NB4 (cell line): ENCODE results near the gene HOTAIR.

Source experiments
- DNase-seq: peaks from one replicate; pipeline ENCODE4 v3.0.0; 2010; ENCODE audit warnings: low read depth
- H3K4me3 ChIP-seq: one replicate; pipeline ENCODE4 v1.5.1; 2011; ENCODE audit warnings: mild to moderate bottlenecking, low read depth, low read length, moderate library complexity
- MYC ChIP-seq: IDR thresholded peaks from 2 replicates; pipeline ENCODE4 v1.6.1; 2011; ENCODE audit warnings: low read depth, low read length
- POLR2A ChIP-seq: IDR thresholded peaks from 2 replicates; pipeline ENCODE4 v1.6.1; 2011; ENCODE audit warnings: mild to moderate bottlenecking; ENCODE audit not compliant: insufficient read length; ENCODE audit errors: extremely low read depth
- TF ChIP-seq, protein P1 (sequence below): IDR thresholded peaks from one replicate; pipeline ENCODE4 v1.5.1; 2012; ENCODE audit warnings: low read depth, low read length
- TF ChIP-seq, protein P2 (sequence below): IDR thresholded peaks from 2 replicates; pipeline ENCODE4 v1.6.1; 2011; ENCODE audit warnings: low read depth, low read length

HOTAIR gene

DNA sequence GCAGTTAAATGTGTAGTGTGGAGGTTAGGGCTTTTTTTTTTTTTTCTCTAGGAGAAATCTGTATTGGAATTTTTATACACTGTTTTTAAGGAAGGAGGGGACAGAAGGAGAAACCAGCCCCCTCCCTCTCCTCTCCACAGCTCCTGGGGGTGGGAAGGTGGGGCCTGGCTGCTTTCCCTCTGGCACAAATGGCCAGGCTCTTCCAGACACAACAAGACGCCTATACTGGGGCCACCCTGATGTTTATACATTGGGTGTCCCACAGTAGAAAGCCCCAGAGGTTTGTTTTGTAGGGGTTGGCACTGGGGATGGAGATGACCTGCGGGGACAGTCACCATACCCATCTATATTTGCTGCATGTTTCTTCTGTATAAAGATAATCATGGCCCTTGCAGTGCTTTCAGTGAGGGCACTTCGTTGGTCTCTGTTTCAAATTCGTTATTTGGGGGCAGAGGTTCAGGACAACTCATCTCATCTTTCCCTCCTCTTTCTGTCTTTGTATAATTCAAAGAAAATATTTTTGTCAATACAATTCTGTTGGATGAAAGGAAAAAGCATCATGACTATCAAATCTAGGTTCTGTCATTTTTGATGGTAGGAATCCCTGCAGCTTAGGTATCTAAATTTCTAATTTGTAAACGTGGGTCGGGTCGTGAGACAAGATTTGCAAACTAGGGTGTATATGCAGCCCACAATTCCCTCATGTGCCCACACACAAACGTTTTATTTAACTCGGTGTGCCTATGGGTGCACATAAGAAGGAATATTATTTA is 2.3 kb upstream of the HOTAIR start:
- TF ChIP-seq, protein P1, sequence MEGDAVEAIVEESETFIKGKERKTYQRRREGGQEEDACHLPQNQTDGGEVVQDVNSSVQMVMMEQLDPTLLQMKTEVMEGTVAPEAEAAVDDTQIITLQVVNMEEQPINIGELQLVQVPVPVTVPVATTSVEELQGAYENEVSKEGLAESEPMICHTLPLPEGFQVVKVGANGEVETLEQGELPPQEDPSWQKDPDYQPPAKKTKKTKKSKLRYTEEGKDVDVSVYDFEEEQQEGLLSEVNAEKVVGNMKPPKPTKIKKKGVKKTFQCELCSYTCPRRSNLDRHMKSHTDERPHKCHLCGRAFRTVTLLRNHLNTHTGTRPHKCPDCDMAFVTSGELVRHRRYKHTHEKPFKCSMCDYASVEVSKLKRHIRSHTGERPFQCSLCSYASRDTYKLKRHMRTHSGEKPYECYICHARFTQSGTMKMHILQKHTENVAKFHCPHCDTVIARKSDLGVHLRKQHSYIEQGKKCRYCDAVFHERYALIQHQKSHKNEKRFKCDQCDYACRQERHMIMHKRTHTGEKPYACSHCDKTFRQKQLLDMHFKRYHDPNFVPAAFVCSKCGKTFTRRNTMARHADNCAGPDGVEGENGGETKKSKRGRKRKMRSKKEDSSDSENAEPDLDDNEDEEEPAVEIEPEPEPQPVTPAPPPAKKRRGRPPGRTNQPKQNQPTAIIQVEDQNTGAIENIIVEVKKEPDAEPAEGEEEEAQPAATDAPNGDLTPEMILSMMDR, result no peak
- TF ChIP-seq POLR2A (no peak), MYC (no peak)
- TF ChIP-seq, protein P2, sequence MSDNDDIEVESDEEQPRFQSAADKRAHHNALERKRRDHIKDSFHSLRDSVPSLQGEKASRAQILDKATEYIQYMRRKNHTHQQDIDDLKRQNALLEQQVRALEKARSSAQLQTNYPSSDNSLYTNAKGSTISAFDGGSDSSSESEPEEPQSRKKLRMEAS, result no peak
- no peak for DNase-seq
- no peak overlapping the region for H3K4me3 ChIP-seq

DNA sequence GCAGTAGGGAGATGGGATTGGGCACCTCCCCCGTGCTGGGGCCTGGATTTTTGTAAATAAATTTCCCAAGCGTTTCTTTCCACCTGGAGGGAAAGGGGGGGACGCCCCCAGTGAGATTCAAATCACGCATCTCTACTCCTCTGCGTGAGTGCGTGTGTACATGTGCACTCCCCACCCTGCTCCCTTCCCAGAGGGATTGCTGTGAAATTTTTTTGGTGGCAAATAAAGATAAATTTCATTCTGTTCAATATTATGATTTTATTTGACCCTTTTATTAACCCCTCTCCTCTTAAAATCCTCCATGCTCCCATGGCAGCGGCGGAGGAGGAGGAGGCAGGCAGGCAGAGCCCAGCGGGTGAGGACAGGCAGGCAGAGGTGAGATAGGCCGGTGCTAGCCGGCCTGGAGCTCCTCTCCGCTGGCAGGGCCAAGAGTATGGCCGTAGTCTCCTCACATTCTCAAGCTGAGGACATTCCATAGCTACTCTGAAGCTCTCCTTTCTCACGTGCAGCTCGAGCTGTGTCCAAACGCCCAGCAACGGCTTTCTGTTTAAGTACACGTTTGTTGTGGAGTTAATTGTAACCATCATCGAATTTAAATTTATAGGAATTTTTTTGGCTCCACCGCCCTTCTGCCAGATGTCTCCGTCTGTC is 1.5 kb upstream of the HOTAIR start:
- TF ChIP-seq, protein P2, result no peak
- TF ChIP-seq POLR2A (no peak), MYC (no peak)
- TF ChIP-seq, protein P1, result no peak
- DNase-seq, result no peak
- H3K4me3 ChIP-seq, result no peak overlapping the region

DNA sequence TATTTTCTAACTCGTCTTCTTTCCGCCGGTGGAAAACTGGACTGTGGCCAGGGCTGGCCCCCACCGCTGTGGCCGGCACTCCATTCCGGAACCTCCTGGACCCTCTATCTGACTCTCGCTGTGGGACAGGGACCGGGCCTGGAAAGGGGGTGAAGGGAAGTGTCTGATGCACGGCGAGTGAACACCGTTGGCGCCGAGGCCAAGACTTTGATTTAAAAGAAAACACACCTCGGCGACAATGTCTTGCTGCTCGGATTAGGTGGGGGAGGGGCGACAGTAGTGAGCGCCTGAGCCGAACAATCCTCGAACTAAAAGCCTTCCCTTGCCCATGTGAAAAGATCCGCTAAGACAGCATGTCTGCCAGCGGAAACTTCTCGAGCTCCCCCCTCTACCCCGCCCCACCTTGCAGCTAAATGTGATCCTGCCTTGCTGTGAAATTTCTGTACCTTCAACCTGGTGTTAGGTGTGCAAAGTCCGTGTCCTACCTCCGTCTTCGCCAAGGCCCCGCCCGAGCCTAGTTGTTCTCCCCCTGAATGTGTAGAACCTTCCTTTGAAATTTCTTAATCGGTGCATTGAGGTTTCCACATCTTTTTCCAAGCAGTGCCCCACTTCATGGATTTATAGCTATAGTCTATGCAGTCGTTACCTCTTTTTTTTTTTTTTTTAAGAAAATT is 862 bp upstream of the HOTAIR start:
- no peak for DNase-seq
- TF ChIP-seq POLR2A (no peak), MYC (no peak)
- TF ChIP-seq, protein P2, result no peak
- TF ChIP-seq, protein P1, result no peak
- no peak overlapping the region for H3K4me3 ChIP-seq

DNA sequence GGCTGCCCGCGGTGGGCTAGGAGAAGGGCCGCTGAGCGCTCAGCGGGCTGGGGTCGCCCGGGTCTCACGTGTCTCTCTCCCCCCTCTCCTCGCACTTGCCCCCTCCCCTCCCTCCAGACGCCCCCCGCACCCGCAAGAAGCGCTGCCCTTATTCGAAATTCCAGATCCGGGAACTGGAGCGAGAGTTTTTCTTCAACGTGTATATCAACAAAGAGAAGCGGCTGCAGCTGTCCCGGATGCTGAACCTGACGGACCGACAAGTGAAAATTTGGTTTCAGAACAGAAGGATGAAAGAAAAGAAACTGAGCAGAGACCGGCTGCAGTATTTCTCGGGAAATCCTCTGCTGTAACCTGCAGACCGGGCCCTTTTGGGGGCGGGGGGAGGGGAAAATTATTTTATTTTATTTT is 314 bp upstream of the HOTAIR start:
- no peak for DNase-seq
- TF ChIP-seq MYC (no peak), POLR2A (no peak)
- TF ChIP-seq, protein P2, result no peak
- TF ChIP-seq, protein P1, result no peak

DNA sequence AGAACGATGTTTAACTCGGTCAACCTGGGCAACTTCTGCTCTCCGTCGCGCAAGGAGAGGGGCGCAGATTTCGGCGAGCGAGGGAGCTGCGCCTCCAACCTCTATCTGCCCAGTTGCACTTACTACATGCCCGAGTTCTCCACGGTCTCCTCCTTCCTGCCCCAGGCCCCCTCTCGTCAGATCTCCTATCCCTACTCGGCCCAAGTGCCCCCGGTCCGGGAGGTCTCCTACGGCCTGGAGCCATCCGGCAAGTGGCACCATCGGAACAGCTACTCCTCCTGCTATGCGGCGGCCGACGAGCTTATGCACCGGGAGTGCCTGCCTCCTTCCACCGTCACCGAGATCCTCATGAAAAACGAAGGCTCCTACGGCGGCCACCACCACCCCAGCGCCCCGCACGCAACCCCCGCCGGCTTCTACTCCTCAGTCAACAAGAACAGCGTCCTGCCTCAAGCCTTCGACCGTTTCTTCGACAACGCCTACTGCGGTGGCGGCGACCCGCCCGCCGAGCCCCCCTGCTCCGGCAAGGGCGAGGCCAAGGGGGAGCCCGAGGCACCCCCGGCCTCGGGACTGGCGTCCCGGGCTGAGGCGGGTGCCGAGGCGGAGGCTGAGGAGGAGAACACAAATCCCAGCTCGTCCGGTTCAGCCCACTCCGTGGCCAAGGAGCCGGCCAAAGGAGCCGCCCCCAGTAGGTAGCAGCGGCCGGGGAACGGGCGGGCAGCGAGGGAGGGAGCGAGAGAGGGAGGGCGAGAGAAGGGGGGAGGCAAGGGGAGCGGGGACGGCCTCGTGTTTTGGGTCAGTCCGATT is 1.3 kb downstream of the HOTAIR start:
- DNase-seq, result peak; percentile 58
- H3K4me3 ChIP-seq, result peak overlapping the region; percentile 66
- TF ChIP-seq MYC (no peak), POLR2A (no peak)
- TF ChIP-seq, protein P1, result no peak
- TF ChIP-seq, protein P2, result no peak

More for the DNA sequence above, 314 bp upstream of the HOTAIR start:
- no peak overlapping the region for H3K4me3 ChIP-seq
